HepG2 (cell line): ENCODE data around the gene ZNF814. TPM values are rescaled to one million over a fixed set of nuclear protein-coding genes. Genes with fewer than 3 reads are reported as not detected.

Experiments used
- AHDC1 ChIP-seq: sonication (generic); formaldehyde crosslinking; IDR thresholded peaks from 2 replicates; pipeline ENCODE4 v1.5.1; 2020; ENCODE audit warnings: mild to moderate bottlenecking, missing genetic modification reagents, borderline replicate concordance
- HOXA3 ChIP-seq: sonication (generic); formaldehyde crosslinking; IDR thresholded peaks from 2 replicates; pipeline ENCODE4 v1.5.0; 2020; ENCODE audit warnings: missing genetic modification reagents
- SALL1 ChIP-seq: sonication (generic); formaldehyde crosslinking; IDR thresholded peaks from 2 replicates; pipeline ENCODE4 v1.8.0; 2022; ENCODE audit warnings: mild to moderate bottlenecking, missing genetic modification reagents
- ZBTB40 ChIP-seq, 2 experiments: fragments of 450-650 bp in 1 of 2; sonication (generic) in 1 of 2; formaldehyde crosslinking in 1 of 2; IDR thresholded peaks; 2 replicates each; pipeline versions ENCODE4 v1.6.1 to v1.8.0; 2016 to 2022; ENCODE audit warnings: antibody characterized with exemption in 1 of 2, mild to moderate bottlenecking in 1 of 2, missing genetic modification reagents in 1 of 2
- ZNF143 ChIP-seq: sonication (generic); formaldehyde crosslinking; IDR thresholded peaks from 2 replicates; pipeline ENCODE4 v1.4.0; 2020; ENCODE audit warnings: missing genetic modification reagents
- ZNF609 ChIP-seq: sonication (generic); formaldehyde crosslinking; IDR thresholded peaks from 2 replicates; pipeline ENCODE4 v1.4.0; 2020; ENCODE audit warnings: mild to moderate bottlenecking, missing genetic modification reagents, borderline replicate concordance
- polyA plus RNA-seq, 8 experiments: library from polyadenylated mRNA; depleted of rRNA in 3 of 8; stranded (reverse) in 7 of 8; unstranded in 1 of 8; fragments of >200 nt; fragmentation: Illumina TruSeq in 4 of 8; extraction: Trizol in 4 of 8; gene quantifications; 2 replicates each; pipeline versions ENCODE4 v1.2.1 to v1.2.3, GENCODE V29; 2011 to 2016; ENCODE audit warnings: low read depth in 4 of 8, missing spikeins in 1 of 8, mixed read lengths in 1 of 8; ENCODE audit not compliant: insufficient read depth in 1 of 8
- total RNA-seq, 5 experiments: library from RNA; depleted of rRNA; stranded (reverse); fragments of >200 nt; fragmentation: Illumina TruSeq; extraction: Trizol; gene quantifications; 2 replicates each; pipeline ENCODE4 v1.2.3, GENCODE V29; 2016; ENCODE audit warnings: low read depth in 1 of 5

The ZNF814 gene
- total and polyA plus RNA-seq, 2 of the 13 experiments (the other 11 are each of a cell fraction or from before 2014, with no cell fraction given), result 2.5 to 3.4 TPM

- TF ChIP-seq AHDC1 (peak; percentile 41; the same call in 1 of the 2 replicates), SALL1 (CRISPR knock-in tag) (peak; percentile 66), ZBTB40 (IDR thresholded peaks at IDR 0.05) (peak; percentile 65; the same call in 1 of the 2 replicates), ZBTB40 (CRISPR knock-in tag; IDR thresholded peaks at IDR 0.05) (peak; percentile 98), ZNF143 (CRISPR knock-in tag) (peak; percentile 66), HOXA3 (CRISPR knock-in tag) (peak; percentile 15; the same call in 1 of the 2 replicates), ZNF609 (CRISPR knock-in tag) (peak; percentile 16; the same call in 1 of the 2 replicates)
These were observed 78.2 kb downstream of the ZNF814 start (continued) for GRCh38 chr19:57810410-57811295.
